Measurements from ENCODE around the gene DCLK1. TPM values are rescaled to one million over a fixed set of nuclear protein-coding genes. Genes with fewer than 3 reads are reported as not detected.

DCLK1 gene
- total RNA-seq, 1 experiment from 2014 or later = 0.10 TPM

DNA sequence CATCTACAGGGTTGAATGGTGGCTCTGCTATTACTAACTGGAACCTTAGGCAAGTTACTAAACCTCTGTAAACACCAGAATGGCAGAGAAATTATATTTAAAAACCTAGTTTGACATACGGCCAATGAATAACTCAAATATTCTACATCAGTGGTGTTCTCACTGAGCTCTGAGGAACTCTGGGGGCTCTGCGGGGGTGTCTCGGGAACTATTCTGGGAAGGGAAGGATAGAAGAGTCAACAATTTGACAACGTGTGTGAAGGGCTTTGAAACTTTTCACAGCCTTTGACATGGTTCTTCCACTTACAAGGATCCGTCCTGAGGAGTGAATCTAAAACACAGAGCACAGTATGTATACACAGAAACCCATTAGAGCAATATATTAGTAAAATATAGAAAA, 44.4 kb upstream of the DCLK1 start:
- no peak overlapping the region for H3K9ac ChIP-seq (ENCODE audit: low read length)
- no peaks in the 10 kb centered on the region for H3K27me3 ChIP-seq (ENCODE audit: insufficient read depth, low read length)
- no peaks in the 10 kb centered on the region for H3K36me3 ChIP-seq (ENCODE audit: control insufficient read depth in 1 of 2, insufficient read depth in 2 of 2, low read length in 2 of 2)
- no TSS peak for BruUV-seq (replicated peaks)
- ATAC-seq = no peak
- H3K4me2 ChIP-seq (ENCODE audit: low read length) = no peak overlapping the region
- H3K27ac ChIP-seq (ENCODE audit: low read depth, low read length) = no peak overlapping the region
- intact Hi-C loops (cut with micrococcal nuclease) = no loop called here
- no peak overlapping the region for H2AFZ ChIP-seq (ENCODE audit: low read depth, low read length, poor library complexity, severe bottlenecking)
- CTCF ChIA-PET = no interaction called here
- H3K9me3 ChIP-seq (ENCODE audit: control insufficient read depth in 1 of 2, insufficient read depth in 1 of 2, low read depth in 1 of 2, low read length in 2 of 2) = peaks cover 0 to 18% of the 10 kb centered on the region in 2 experiments; a peak in 1 of 4 replicates
- H3K79me2 ChIP-seq (ENCODE audit: insufficient read depth, low read length) = no peaks in the 10 kb centered on the region
- RAD21 ChIA-PET (ENCODE audit: low non-redundant PET in 1 of 2, low total read pairs in 2 of 2, uncharacterized antibody in 2 of 2, unreplicated experiment in 2 of 2) = no interaction called here
- no peak overlapping the region for H3K4me3 ChIP-seq (replicated peaks in 1 of 2; ENCODE audit: low read depth in 1 of 2, low read length in 2 of 2)
- H4K20me1 ChIP-seq (ENCODE audit: insufficient read depth) = no peaks in the 10 kb centered on the region
- H3K4me1 ChIP-seq (ENCODE audit: control insufficient read depth in 1 of 2, insufficient read depth in 2 of 2, low read length in 2 of 2) = no peaks in the 10 kb centered on the region
- TF ChIP-seq CBX3 (IDR thresholded peaks at IDR 0.05; ENCODE audit: low read depth) = no peak
- no peak for TF ChIP-seq ZBTB33 (IDR thresholded peaks at IDR 0.05; ENCODE audit: extremely low read depth, insufficient replicate concordance, low read length)
- TF ChIP-seq CTCF (IDR thresholded peaks at IDR 0.05 in 2 of 3, conservative IDR thresholded peaks at IDR 0.05 in 1 of 3; ENCODE audit: borderline replicate concordance in 1 of 3, insufficient read depth in 1 of 3, low read depth in 2 of 3, low read length in 2 of 3) = no peak
- no peak for TF ChIP-seq POLR2AphosphoS5 (IDR thresholded peaks at IDR 0.05; ENCODE audit: low read depth, low read length)
- TF ChIP-seq, protein P1, sequence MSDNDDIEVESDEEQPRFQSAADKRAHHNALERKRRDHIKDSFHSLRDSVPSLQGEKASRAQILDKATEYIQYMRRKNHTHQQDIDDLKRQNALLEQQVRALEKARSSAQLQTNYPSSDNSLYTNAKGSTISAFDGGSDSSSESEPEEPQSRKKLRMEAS (IDR thresholded peaks at IDR 0.05) = no peak
- no peak for TF ChIP-seq RAD21 (IDR thresholded peaks at IDR 0.05; ENCODE audit: low read depth)
- TF ChIP-seq ELF1 (IDR thresholded peaks at IDR 0.05; ENCODE audit: borderline replicate concordance, low read depth) = no peak
- TF ChIP-seq SIN3A (IDR thresholded peaks at IDR 0.05; ENCODE audit: low read depth) = no peak
- no peak for TF ChIP-seq POLR2A (IDR thresholded peaks at IDR 0.05; ENCODE audit: borderline replicate concordance, extremely low read depth, insufficient read depth, insufficient read length)
- TF ChIP-seq ATF3 (IDR thresholded peaks at IDR 0.05) = no peak
- TF ChIP-seq ZNF274 (IDR thresholded peaks at IDR 0.05; ENCODE audit: low read depth, low read length) = no peak
- TF ChIP-seq SRF (IDR thresholded peaks at IDR 0.05; ENCODE audit: low read depth) = no peak
- no peak for TF ChIP-seq YY1 (IDR thresholded peaks at IDR 0.05; ENCODE audit: extremely low read depth, insufficient replicate concordance, low read depth, low read length)
- TF ChIP-seq JUND (IDR thresholded peaks at IDR 0.05) = no peak
- no peaks in the 10 kb centered on the region for H3K9me2 ChIP-seq (ENCODE audit: insufficient read depth)
- POLR2A ChIA-PET = no interaction called here
- no peak for DNase-seq (ENCODE audit: low read depth, low spot score)
